Nephron progenitor cell (in vitro differentiated cells): ENCODE data around the gene MCU.

ENCODE experiments used
- DNase-seq: peaks from one replicate; pipeline ENCODE4 v3.0.0; 2021
- H3K27ac Mint-ChIP-seq: 2 replicates; pipeline ENCODE4 v1.8.0; 2021; ENCODE audit warnings: mild to moderate bottlenecking, moderate library complexity, mixed read lengths
- H3K27me3 Mint-ChIP-seq: 2 replicates; pipeline ENCODE4 v1.8.0; 2021; ENCODE audit warnings: mild to moderate bottlenecking, low read depth, mixed read lengths; ENCODE audit not compliant: poor library complexity
- H3K36me3 Mint-ChIP-seq: 2 replicates; pipeline ENCODE4 v1.8.0; 2021; ENCODE audit warnings: low read depth, mixed read lengths
- H3K4me1 Mint-ChIP-seq: 2 replicates; pipeline ENCODE4 v1.8.0; 2021; ENCODE audit warnings: mixed read lengths
- H3K4me3 Mint-ChIP-seq: 2 replicates; pipeline ENCODE4 v1.8.0; 2021; ENCODE audit warnings: mild to moderate bottlenecking, moderate library complexity, mixed read lengths
- H3K9me3 Mint-ChIP-seq: 2 replicates; pipeline ENCODE4 v1.8.0; 2021; ENCODE audit warnings: mild to moderate bottlenecking, moderate library complexity, mixed read lengths
- TF ChIP-seq, protein P1 (sequence below): fragments of 200-600 bp; sonication (generic); IDR thresholded peaks from 2 replicates; pipeline ENCODE4 v1.5.0; 2021; ENCODE audit warnings: antibody characterized with exemption

The MCU gene

DNA sequence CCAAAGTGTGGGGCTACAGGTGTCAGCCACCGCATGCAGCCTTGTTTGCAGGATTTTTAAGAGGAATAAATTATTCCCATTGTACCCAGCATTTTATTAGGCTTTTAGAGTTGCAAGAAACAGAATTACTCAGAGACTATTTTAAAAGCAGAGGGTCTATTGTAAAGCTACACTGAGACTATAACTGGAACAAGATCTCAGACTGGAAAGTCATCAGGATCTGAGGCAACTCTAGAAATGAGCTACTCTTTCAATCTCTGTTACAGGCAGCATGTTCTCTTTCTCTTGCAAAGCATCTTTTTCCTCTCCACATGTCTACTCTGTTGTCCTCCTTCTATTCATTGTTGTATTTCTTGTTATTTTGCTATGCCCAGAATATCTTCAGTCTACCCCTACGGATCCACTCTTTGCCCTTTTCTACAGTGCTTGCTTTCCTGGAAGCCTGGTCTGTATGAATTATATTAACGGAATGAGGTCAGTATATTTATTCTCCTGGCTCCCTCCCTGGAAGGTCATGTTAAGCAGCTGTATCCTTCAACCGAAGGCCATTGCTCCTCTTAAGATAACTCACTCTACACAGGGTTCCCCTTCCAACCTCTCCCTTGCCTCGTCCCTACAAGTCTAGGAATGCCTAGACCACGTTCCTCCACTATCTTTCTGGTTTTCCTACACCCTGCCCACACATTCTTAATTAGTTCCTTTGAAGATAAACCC lies 38.4 kb upstream of the MCU start:
- Mint-ChIP-seq H3K36me3 (no peaks in the 10 kb centered on the region), H3K4me1 (no peaks in the 10 kb centered on the region), H3K4me3 (no peak overlapping the region), H3K27ac (no peak overlapping the region), H3K9me3 (no peaks in the 10 kb centered on the region), H3K27me3 (peaks cover 8% of the 10 kb centered on the region)
- TF ChIP-seq, protein P1, sequence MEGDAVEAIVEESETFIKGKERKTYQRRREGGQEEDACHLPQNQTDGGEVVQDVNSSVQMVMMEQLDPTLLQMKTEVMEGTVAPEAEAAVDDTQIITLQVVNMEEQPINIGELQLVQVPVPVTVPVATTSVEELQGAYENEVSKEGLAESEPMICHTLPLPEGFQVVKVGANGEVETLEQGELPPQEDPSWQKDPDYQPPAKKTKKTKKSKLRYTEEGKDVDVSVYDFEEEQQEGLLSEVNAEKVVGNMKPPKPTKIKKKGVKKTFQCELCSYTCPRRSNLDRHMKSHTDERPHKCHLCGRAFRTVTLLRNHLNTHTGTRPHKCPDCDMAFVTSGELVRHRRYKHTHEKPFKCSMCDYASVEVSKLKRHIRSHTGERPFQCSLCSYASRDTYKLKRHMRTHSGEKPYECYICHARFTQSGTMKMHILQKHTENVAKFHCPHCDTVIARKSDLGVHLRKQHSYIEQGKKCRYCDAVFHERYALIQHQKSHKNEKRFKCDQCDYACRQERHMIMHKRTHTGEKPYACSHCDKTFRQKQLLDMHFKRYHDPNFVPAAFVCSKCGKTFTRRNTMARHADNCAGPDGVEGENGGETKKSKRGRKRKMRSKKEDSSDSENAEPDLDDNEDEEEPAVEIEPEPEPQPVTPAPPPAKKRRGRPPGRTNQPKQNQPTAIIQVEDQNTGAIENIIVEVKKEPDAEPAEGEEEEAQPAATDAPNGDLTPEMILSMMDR = no peak
- DNase-seq = no peak

DNA sequence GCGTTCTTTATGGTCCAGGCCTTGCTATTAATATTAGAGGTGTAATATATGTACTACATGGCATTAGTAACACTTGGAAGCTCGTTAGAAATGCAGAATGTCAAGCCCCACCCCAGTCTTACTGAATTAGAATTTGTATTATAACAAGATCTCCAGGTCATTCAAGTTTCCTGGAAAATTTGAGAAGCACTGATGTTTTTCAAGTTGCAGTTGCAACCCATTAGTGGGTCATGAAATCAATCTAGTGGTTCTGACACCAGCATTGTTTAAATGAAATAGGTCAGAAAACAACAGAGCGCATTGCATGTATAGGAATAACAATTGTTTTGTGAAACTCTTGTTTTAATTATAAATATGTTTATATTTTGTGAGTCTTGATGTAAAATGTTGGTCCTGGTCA lies 37.2 kb upstream of the MCU start:
- TF ChIP-seq, protein P1 = no peak
- Mint-ChIP-seq H3K4me1 (peaks cover 2% of the 10 kb centered on the region), H3K4me3 (no peak overlapping the region), H3K9me3 (no peaks in the 10 kb centered on the region), H3K27me3 (peaks cover 8% of the 10 kb centered on the region), H3K36me3 (no peaks in the 10 kb centered on the region), H3K27ac (no peak overlapping the region)
- no peak for DNase-seq

DNA sequence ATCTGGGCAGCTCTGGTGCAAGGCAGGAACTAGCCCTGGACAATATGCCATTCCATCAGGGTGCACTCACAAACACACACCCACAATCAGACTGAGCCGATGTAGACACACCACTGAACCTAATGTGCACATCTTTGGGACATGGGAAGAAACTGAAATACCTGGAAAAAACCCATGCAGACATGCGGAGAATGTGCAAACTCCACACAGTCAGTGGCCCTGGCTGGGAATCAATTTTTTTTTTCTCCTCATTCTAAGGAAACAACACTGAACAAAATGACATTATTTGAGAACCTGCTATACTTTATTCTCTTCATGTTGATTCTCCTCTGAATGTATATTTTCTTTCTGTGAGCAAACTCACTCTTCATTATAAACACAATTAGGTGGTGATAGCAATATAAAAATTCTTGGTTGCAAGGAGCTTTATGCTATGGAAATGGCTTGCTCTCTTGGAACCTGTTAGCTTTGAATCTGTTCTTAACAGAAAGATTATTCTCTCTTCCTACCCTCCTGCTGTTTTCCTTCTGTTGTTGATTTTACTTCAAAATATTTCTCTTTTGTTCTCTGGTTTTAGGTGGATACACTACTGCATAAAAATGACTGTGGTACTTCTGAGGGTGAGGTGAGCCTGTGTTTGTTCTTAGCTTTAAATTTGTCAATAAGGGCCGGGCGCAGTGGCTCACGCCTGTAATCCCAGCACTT lies 33.1 kb upstream of the MCU start:
- no peak for DNase-seq
- peaks cover 7% of the 10 kb centered on the region for H3K4me1 Mint-ChIP-seq
- no peaks in the 10 kb centered on the region for H3K36me3 Mint-ChIP-seq
- TF ChIP-seq, protein P1 = no peak
- no peaks in the 10 kb centered on the region for H3K9me3 Mint-ChIP-seq
- peaks cover 10% of the 10 kb centered on the region for H3K27me3 Mint-ChIP-seq
- no peak overlapping the region for H3K4me3 Mint-ChIP-seq
- no peak overlapping the region for H3K27ac Mint-ChIP-seq

DNA sequence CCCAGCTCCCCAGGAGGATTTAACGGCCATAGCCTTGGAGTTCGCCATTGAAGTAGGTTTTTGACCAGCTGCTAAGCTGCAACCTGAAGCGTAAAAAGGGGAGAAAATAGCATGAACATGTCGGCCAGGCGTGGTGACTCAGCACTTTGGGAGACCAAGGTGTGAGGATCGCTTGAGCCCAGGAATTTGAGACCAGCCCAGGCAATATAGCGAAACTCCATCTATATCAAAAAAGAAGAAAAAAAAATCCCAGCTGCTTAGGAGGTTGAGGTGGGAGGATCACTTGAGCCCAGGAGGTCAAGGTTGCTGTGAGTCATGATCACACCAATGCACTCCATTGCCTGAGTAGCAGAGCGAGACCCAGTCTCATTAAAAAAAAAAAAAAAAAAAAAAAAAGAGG lies 32.2 kb upstream of the MCU start:
- no peak for DNase-seq
- peaks cover 10% of the 10 kb centered on the region for H3K27me3 Mint-ChIP-seq
- H3K36me3 Mint-ChIP-seq = no peaks in the 10 kb centered on the region
- TF ChIP-seq, protein P1 = no peak
- no peak overlapping the region for H3K4me3 Mint-ChIP-seq
- peaks cover 7% of the 10 kb centered on the region for H3K4me1 Mint-ChIP-seq
- no peaks in the 10 kb centered on the region for H3K9me3 Mint-ChIP-seq
- H3K27ac Mint-ChIP-seq = no peak overlapping the region

DNA sequence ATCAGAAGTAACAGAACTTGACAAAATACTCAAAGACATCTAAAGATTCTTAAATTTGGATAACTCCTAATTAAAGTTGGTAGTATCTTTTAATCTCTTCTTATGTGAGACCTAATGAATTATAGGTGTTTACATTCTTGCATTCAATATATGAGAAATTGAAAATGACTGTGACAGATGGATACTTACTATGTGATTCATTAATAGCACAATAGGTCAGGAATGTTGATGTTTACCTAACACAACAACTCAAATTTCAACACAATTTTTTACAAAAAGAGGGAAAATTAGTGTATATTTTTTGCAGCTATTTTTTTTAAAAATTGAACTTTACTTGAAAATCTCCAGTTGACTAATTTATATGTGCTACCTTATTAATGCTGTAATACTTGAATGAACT lies 31.7 kb upstream of the MCU start:
- no peak for DNase-seq
- TF ChIP-seq, protein P1 = no peak

DNA sequence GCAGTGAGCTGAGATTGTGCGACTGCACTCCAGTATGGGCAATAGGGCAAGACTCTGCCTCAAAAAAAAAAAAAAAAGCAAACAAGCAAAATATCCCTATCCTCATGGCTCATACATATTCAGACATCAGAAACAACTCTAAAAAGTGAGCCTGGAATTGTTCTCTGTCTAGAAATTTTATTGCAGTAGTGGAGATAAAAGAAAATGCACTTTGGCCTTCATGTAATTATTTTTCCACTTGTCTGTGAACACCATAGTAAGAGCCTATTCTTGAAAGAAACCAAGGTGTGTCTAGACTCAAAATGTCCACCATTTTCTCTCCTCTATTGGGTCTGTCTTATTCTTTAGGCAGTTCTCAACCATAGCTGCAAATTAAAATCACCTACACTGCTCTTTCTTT lies 30.5 kb upstream of the MCU start:
- Mint-ChIP-seq H3K9me3 (no peaks in the 10 kb centered on the region), H3K36me3 (no peaks in the 10 kb centered on the region), H3K4me1 (peaks cover 7% of the 10 kb centered on the region), H3K27me3 (peaks cover 10% of the 10 kb centered on the region), H3K4me3 (no peak overlapping the region), H3K27ac (no peak overlapping the region)
- TF ChIP-seq, protein P1 = no peak
- DNase-seq = no peak

More for the DNA sequence above, 31.7 kb upstream of the MCU start:
- Mint-ChIP-seq H3K27me3 (peaks cover 10% of the 10 kb centered on the region), H3K9me3 (no peaks in the 10 kb centered on the region), H3K4me1 (peaks cover 7% of the 10 kb centered on the region), H3K36me3 (no peaks in the 10 kb centered on the region), H3K4me3 (no peak overlapping the region), H3K27ac (no peak overlapping the region)
